ENCODE results near the gene ETV3.
A peak's percentile ranks its signal among the peaks of the same experiment; 100 is the strongest.

ETV3 gene

DNA sequence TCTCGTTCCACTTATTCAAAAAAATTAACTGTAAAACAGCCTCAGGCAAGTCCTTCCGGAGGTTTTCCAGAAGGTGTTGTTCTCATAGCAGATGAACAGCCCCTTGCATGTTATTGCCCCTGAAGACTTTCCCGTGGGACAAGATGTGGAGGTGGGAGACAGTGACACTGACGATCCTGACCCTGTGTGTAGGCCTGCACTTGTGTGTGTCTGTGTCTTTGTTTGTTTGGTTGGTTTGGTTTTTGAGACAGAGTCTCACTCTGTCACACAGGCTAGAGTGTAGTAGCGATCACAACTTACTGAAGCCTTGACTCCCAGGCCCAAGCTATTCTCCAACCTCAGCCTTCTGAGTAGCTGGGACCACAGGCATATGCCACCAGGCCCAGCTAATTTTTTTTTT, 51.2 kb downstream of the ETV3 start:
- DNase-seq, result no peak

DNA sequence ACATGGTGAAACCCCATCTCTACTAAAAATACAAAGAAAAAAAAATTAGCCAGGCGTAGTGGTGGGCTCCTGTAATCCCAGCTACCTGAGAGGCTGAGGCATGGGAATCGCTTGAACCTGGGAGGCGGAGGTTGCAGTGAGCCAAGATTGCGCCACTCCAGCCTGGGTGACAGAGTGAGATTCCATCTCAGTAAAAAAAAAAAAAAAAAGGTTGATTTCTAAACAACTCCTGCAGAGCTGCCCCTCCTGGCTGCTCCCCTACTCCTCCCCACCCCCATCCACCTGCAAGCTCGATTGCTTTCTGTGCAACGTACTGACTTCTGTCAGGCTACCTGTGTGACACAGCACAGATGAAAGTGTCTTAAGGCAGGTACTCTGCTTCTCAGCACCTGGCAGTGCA, 51.9 kb downstream of the ETV3 start:
- DNase-seq, result no peak

DNA sequence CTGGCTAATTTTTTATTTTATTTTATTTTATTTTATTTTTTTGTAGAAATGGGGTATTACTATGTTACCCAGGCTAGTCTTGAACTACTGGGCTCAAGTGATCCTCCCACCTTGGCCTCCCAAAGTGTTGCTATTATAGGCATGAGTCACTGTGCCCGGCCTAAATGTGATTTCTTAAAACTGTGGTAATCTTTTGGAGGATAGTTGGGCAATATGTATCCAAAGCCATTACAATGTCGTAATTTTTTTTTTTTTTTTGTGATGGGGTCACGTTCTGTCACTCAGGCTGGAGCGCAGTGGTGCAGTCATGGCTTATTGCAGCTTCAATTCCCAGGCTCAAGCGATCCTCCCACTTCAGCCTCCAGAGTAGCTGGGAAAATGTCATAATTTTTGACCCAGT, 52.8 kb downstream of the ETV3 start:
- DNase-seq, result no peak

DNA sequence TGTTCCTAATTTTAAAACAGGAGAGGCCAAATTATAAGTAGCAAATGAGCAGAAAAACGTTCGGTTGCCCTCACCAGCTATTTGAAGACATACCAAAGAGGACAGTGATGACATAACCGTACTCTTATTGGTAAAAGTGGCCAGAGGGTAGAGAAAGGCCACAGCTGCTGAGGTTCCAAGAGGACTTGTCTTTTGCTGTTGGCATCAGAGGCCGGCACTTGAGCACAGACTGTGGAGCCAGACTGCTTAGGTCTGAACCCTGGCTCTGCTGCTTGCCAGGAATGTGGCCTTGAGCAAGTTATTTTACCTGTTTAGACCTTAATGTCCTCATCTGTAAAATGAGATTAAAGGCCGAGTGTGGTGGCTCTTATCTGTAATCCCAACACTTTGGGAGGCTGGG, 53.5 kb downstream of the ETV3 start:
- DNase-seq, result no peak

DNA sequence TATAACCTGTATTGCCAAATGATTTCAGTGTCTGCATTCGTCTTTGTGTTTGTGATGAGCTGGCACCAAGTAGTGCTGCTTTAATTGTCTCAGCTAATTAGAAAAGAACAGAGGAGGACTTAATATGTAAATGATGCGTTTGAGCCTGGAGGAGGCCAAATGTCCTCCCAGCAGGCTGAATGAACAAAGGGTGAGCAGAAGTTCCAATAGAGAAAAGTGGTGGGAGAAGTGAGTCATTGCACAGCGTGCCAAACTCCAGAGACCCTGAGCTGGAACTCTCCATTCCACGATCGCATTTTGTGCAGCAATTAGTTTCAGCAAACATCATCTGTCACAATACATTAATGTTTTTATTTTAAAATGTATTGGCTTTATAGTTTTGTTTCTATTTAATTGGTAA, 56.5 kb downstream of the ETV3 start:
- DNase-seq, result no peak

DNA sequence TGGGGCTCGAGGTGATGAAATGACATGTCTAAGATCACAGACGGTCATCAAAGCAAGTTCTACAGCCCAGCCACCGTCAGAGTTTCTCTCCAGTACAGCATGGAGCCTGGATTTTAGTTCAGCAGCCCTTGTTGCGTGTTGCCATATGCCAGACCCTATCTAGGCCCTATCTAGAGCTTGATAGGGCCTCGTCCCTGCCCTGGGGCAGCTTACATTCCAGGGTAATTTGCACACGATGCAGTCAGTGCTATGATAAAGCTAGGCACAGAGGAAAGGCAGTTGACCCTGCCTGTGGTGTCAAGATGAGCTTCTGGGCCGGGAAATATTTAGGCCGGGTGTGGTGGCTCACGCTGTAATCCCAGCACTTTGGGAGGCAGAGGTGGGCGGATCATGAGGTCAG, 57.5 kb downstream of the ETV3 start:
- DNase-seq, result no peak

DNA sequence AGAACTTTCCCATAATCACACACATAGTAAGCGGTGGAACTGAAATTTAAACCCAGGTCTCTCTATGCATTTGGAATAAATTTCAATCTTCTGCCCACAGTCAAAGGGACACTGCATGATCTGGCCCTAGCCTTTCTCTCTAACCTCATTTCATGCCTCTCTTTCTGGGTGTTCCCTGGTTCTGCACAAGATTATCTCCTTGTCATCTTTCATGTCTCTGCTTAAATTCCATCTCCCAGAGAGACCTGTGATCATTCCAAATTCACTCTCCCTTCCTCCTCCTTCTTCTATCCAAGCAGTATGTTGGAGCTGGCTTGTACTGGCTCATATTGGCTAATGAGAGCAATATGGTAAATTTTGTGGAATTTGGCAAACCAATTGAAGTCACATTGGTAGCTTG, 60.8 kb downstream of the ETV3 start:
- DNase-seq, result no peak

DNA sequence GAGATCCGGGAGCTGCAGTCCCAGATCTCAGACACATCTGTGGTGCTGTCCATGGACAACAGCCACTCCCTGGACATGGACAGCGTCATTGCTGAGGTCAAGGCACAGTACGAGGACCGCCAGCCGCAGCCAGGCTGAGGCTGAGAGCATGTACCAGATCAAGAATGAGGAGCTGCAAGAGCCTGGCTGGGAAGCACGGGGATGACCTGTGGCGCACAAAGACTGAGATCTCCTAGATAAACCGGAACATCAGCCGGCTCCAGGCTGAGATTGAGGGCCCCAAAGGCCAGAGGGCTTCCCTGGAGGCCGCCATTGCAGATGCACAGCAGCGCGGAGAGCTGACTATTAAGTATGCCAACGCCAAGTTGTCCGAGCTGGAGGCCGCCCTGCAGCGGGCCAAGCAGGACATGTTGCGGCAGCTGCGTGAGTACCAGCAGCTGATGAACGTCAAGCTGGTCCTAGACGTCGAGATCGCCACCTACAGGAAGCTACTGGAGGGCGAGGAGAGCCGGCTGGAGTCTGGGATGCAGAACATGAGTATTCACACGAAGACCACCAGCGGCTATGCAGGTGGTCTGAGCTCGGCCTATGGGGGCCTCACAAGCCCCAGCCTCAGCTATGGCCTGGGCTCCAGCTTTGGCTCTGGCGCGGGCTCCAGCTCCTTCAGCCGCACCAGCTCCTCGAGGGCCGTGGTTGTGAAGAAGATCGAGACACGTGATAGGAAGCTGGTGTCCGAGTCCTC, 64.1 kb downstream of the ETV3 start:
- peak; percentile 93 for DNase-seq
